Measurements from ENCODE around the gene RALGAPA1.

Gene RALGAPA1

GRCh38 chr14:35818346-35819115 lies 9.4 kb upstream of the RALGAPA1 start:
- Histone ChIP-seq H3K9me3 (ENCODE audit: control insufficient read depth, low read depth, low read length) (no peaks in the 10 kb centered on the region), H3K36me3 (ENCODE audit: control insufficient read depth, low read depth, low read length) (no peaks in the 10 kb centered on the region), H3K27me3 (ENCODE audit: control insufficient read depth, insufficient read depth, low read length) (no peaks in the 10 kb centered on the region), H3K27ac (ENCODE audit: low read length) (no peak overlapping the region), H3K9ac (ENCODE audit: low read length) (no peak overlapping the region), H3K4me1 (ENCODE audit: control insufficient read depth, low read depth, low read length) (no peaks in the 10 kb centered on the region), H3K4me3 (ENCODE audit: low read length) (no peak overlapping the region)

- Histone ChIP-seq H3K9ac (ENCODE audit: low read length) (no peak overlapping the region), H3K9me3 (ENCODE audit: control insufficient read depth, low read depth, low read length) (no peaks in the 10 kb centered on the region), H3K4me3 (ENCODE audit: low read length) (no peak overlapping the region), H3K4me1 (ENCODE audit: control insufficient read depth, low read depth, low read length) (no peaks in the 10 kb centered on the region), H3K27me3 (ENCODE audit: control insufficient read depth, insufficient read depth, low read length) (no peaks in the 10 kb centered on the region), H3K27ac (ENCODE audit: low read length) (no peak overlapping the region), H3K36me3 (ENCODE audit: control insufficient read depth, low read depth, low read length) (no peaks in the 10 kb centered on the region)
Observed at GRCh38 chr14:35814371-35815005, 5.4 kb upstream of the RALGAPA1 start.

DNA sequence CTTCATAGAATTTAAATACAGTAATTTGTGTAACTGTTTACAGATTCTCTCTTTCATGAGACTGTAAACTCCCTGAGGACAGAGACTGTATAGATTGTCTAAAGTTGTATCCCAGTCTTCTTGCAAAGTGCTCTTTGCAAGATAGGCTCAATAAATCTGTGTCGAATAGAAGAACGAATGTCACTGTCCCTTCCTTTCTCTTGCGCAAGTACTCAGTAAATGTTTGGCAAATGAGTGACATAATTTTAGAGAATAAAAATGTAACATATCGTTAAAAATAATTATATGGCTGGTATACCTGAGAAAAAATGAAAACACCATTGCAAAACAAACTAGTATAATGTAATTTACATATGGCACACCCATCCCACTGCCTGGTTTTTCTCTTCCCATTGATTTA lies 1.9 kb upstream of the RALGAPA1 start:
- Histone ChIP-seq H3K4me3 (ENCODE audit: low read length) (no peak overlapping the region), H3K9ac (ENCODE audit: low read length) (no peak overlapping the region), H3K9me3 (ENCODE audit: control insufficient read depth, low read depth, low read length) (no peaks in the 10 kb centered on the region), H3K27me3 (ENCODE audit: control insufficient read depth, insufficient read depth, low read length) (no peaks in the 10 kb centered on the region), H3K4me1 (ENCODE audit: control insufficient read depth, low read depth, low read length) (peaks cover 10% of the 10 kb centered on the region), H3K27ac (ENCODE audit: low read length) (no peak overlapping the region), H3K36me3 (ENCODE audit: control insufficient read depth, low read depth, low read length) (no peaks in the 10 kb centered on the region)

DNA sequence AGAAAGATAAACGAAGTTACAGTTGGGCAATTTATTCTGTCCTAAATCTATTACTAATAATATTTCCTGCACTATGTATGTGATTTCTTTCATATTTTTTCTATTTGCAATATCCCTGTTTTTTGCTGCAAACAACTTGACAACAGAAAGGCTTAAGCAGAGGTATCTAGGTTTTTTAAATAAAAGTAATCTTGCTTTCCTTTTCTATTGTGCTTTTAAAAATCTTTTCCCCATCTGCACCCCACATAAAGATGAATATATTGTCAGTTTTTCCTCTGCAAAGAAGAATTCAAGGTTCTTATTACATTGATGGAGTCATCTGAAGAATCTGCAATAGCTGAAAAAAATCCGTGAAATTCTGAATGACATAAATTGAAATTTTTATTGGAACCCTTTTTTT lies 502 bp upstream of the RALGAPA1 start:
- H3K36me3 ChIP-seq (ENCODE audit: control insufficient read depth, low read depth, low read length) = no peaks in the 10 kb centered on the region
- H3K4me3 ChIP-seq (ENCODE audit: low read length) = no peak overlapping the region
- H3K9me3 ChIP-seq (ENCODE audit: control insufficient read depth, low read depth, low read length) = no peaks in the 10 kb centered on the region
- H3K27me3 ChIP-seq (ENCODE audit: control insufficient read depth, insufficient read depth, low read length) = no peaks in the 10 kb centered on the region
- peaks cover 10% of the 10 kb centered on the region for H3K4me1 ChIP-seq (ENCODE audit: control insufficient read depth, low read depth, low read length)
- no peak overlapping the region for H3K27ac ChIP-seq (ENCODE audit: low read length)
- no peak overlapping the region for H3K9ac ChIP-seq (ENCODE audit: low read length)

- peak overlapping the region; percentile 67 for H3K4me3 ChIP-seq (ENCODE audit: low read length)
- H3K27ac ChIP-seq (ENCODE audit: low read length) = no peak overlapping the region
- no peaks in the 10 kb centered on the region for H3K27me3 ChIP-seq (ENCODE audit: control insufficient read depth, insufficient read depth, low read length)
- H3K9ac ChIP-seq (ENCODE audit: low read length) = peak overlapping the region; percentile 69
- no peaks in the 10 kb centered on the region for H3K36me3 ChIP-seq (ENCODE audit: control insufficient read depth, low read depth, low read length)
- no peaks in the 10 kb centered on the region for H3K9me3 ChIP-seq (ENCODE audit: control insufficient read depth, low read depth, low read length)
- H3K4me1 ChIP-seq (ENCODE audit: control insufficient read depth, low read depth, low read length) = peaks cover 10% of the 10 kb centered on the region
Observed at GRCh38 chr14:35808076-35808637, 938 bp downstream of the RALGAPA1 start.

GRCh38 chr14:35807131-35807961 lies 1.7 kb downstream of the RALGAPA1 start:
- H3K4me1 ChIP-seq (ENCODE audit: control insufficient read depth, low read depth, low read length) = peaks cover 10% of the 10 kb centered on the region
- H3K9me3 ChIP-seq (ENCODE audit: control insufficient read depth, low read depth, low read length) = no peaks in the 10 kb centered on the region
- H3K36me3 ChIP-seq (ENCODE audit: control insufficient read depth, low read depth, low read length) = no peaks in the 10 kb centered on the region
- no peak overlapping the region for H3K27ac ChIP-seq (ENCODE audit: low read length)
- no peaks in the 10 kb centered on the region for H3K27me3 ChIP-seq (ENCODE audit: control insufficient read depth, insufficient read depth, low read length)
- peak overlapping the region; percentile 67 for H3K4me3 ChIP-seq (ENCODE audit: low read length)
- no peak overlapping the region for H3K9ac ChIP-seq (ENCODE audit: low read length)

GRCh38 chr14:35806006-35806907 lies 2.8 kb downstream of the RALGAPA1 start:
- Histone ChIP-seq H3K9me3 (ENCODE audit: control insufficient read depth, low read depth, low read length) (no peaks in the 10 kb centered on the region), H3K4me3 (ENCODE audit: low read length) (no peak overlapping the region), H3K27ac (ENCODE audit: low read length) (no peak overlapping the region), H3K27me3 (ENCODE audit: control insufficient read depth, insufficient read depth, low read length) (no peaks in the 10 kb centered on the region), H3K36me3 (ENCODE audit: control insufficient read depth, low read depth, low read length) (no peaks in the 10 kb centered on the region), H3K4me1 (ENCODE audit: control insufficient read depth, low read depth, low read length) (peaks cover 10% of the 10 kb centered on the region), H3K9ac (ENCODE audit: low read length) (no peak overlapping the region)

DNA sequence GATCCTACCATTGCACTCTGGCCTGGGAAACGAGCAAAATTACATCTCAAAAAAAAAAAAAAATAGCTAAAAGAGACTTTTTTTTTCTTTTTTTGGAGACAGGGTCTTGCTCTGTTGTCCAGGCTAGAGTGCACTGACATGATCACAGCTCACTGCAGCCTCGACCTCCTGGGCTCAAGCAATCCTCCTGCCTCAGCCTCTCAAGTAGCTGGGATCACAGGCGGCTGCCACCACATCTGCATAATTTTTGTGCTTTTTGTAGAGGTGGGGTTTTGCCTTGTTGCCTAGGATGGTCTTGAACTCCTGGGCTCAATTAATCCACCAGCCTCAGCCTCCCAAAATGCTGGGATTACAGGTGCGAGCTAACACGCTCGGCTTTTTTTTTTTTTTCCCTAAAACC lies 11.3 kb downstream of the RALGAPA1 start:
- no peaks in the 10 kb centered on the region for H3K27me3 ChIP-seq (ENCODE audit: control insufficient read depth, insufficient read depth, low read length)
- no peak overlapping the region for H3K9ac ChIP-seq (ENCODE audit: low read length)
- H3K27ac ChIP-seq (ENCODE audit: low read length) = no peak overlapping the region
- H3K9me3 ChIP-seq (ENCODE audit: control insufficient read depth, low read depth, low read length) = no peaks in the 10 kb centered on the region
- H3K4me3 ChIP-seq (ENCODE audit: low read length) = no peak overlapping the region
- H3K36me3 ChIP-seq (ENCODE audit: control insufficient read depth, low read depth, low read length) = no peaks in the 10 kb centered on the region
- H3K4me1 ChIP-seq (ENCODE audit: control insufficient read depth, low read depth, low read length) = no peaks in the 10 kb centered on the region

GRCh38 chr14:35789651-35790050 lies 19.4 kb downstream of the RALGAPA1 start:
- Histone ChIP-seq H3K27ac (ENCODE audit: low read length) (no peak overlapping the region), H3K4me3 (ENCODE audit: low read length) (no peak overlapping the region), H3K9ac (ENCODE audit: low read length) (no peak overlapping the region), H3K4me1 (ENCODE audit: control insufficient read depth, low read depth, low read length) (no peaks in the 10 kb centered on the region), H3K36me3 (ENCODE audit: control insufficient read depth, low read depth, low read length) (no peaks in the 10 kb centered on the region), H3K27me3 (ENCODE audit: control insufficient read depth, insufficient read depth, low read length) (no peaks in the 10 kb centered on the region), H3K9me3 (ENCODE audit: control insufficient read depth, low read depth, low read length) (no peaks in the 10 kb centered on the region)

DNA sequence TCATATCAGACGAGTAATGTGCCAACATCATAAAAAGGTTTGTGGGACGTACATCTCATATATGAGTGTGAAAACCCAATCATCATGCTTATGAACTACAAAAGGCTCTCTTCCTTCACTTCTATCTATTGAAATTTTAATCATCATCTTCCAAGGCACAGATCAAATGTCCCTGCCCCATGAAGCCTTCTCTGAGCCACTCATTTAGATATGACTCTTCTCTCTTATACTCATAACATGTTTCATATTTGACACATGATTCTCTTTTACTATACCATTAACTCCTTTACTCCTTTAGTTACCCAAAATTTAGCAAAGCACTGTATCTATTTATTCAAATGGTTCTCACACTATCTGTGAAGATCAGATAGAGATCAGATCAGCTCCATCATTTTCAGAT lies 22.2 kb downstream of the RALGAPA1 start:
- H3K27me3 ChIP-seq (ENCODE audit: control insufficient read depth, insufficient read depth, low read length) = no peaks in the 10 kb centered on the region
- H3K4me1 ChIP-seq (ENCODE audit: control insufficient read depth, low read depth, low read length) = no peaks in the 10 kb centered on the region
- no peaks in the 10 kb centered on the region for H3K36me3 ChIP-seq (ENCODE audit: control insufficient read depth, low read depth, low read length)
- H3K27ac ChIP-seq (ENCODE audit: low read length) = no peak overlapping the region
- H3K4me3 ChIP-seq (ENCODE audit: low read length) = no peak overlapping the region
- no peaks in the 10 kb centered on the region for H3K9me3 ChIP-seq (ENCODE audit: control insufficient read depth, low read depth, low read length)
- no peak overlapping the region for H3K9ac ChIP-seq (ENCODE audit: low read length)
